GM06990 (cell line): Measurements from ENCODE around the gene OTULINL.

ENCODE experiments used
- DNase-seq: peaks from one replicate; pipeline ENCODE4 v3.0.0-alpha.2; 2011; ENCODE audit not compliant: insufficient read length; ENCODE audit errors: extremely low read depth
- H3K27me3 ChIP-seq: replicated peaks from 2 replicates; pipeline ENCODE4 v1.6.0; 2011; ENCODE audit warnings: low read length; ENCODE audit not compliant: control insufficient read depth, insufficient read depth
- H3K36me3 ChIP-seq: 2 replicates; pipeline ENCODE4 v1.5.1; 2011; ENCODE audit warnings: low read length; ENCODE audit not compliant: control insufficient read depth, insufficient read depth
- H3K4me3 ChIP-seq: replicated peaks from 2 replicates; pipeline ENCODE4 v1.5.1; 2011; ENCODE audit warnings: low read depth, mild to moderate bottlenecking, control low read depth, low read length
- CTCF ChIP-seq: IDR thresholded peaks from 2 replicates; pipeline ENCODE4 v1.5.1; 2011; ENCODE audit warnings: low read length, control low read depth, mild to moderate bottlenecking, inconsistent platforms; ENCODE audit not compliant: insufficient read depth, poor library complexity, severe bottlenecking

OTULINL gene

GRCh38 chr5:14557791-14558415 lies 23.7 kb upstream of the OTULINL start:
- TF ChIP-seq CTCF, result no peak
- Histone ChIP-seq H3K27me3 (no peaks in the 10 kb centered on the region; the same call in 1 of the 2 replicates), H3K4me3 (no peak overlapping the region), H3K36me3 (no peaks in the 10 kb centered on the region)
- DNase-seq, result no peak

GRCh38 chr5:14560091-14560595 lies 21.4 kb upstream of the OTULINL start:
- H3K27me3 ChIP-seq, result no peaks in the 10 kb centered on the region; the same call in 1 of the 2 replicates
- H3K4me3 ChIP-seq, result no peak overlapping the region
- TF ChIP-seq CTCF, result no peak

GRCh38 chr5:14561741-14562140 lies 19.9 kb upstream of the OTULINL start:
- TF ChIP-seq CTCF, result no peak
- no peak for DNase-seq
- Histone ChIP-seq H3K27me3 (no peaks in the 10 kb centered on the region; the same call in 1 of the 2 replicates), H3K36me3 (no peaks in the 10 kb centered on the region), H3K4me3 (no peak overlapping the region)

More at GRCh38 chr5:14560091-14560595, 21.4 kb upstream of the OTULINL start:
- no peaks in the 10 kb centered on the region for H3K36me3 ChIP-seq
- DNase-seq, result no peak

- Histone ChIP-seq H3K27me3 (no peaks in the 10 kb centered on the region), H3K4me3 (no peak overlapping the region), H3K36me3 (no peaks in the 10 kb centered on the region)
- DNase-seq, result no peak
- TF ChIP-seq CTCF, result no peak
Measured at GRCh38 chr5:14568333-14568732, 13.3 kb upstream of the OTULINL start.

GRCh38 chr5:14569948-14570691 lies 11.5 kb upstream of the OTULINL start:
- no peak for TF ChIP-seq CTCF
- Histone ChIP-seq H3K27me3 (no peaks in the 10 kb centered on the region), H3K36me3 (no peaks in the 10 kb centered on the region), H3K4me3 (no peak overlapping the region)
- no peak for DNase-seq
